Stomach (tissue), 4 donors: ENCODE results near the gene LPAR3.

Source experiments
- CTCF ChIP-seq, 7 experiments: fragments of 450-650 bp in 4 of 7; fragments of 200-600 bp in 3 of 7; sonication (generic) in 3 of 7; IDR thresholded peaks; one replicate each; pipeline ENCODE4 v1.5.1; 2016 to 2019; ENCODE audit warnings: antibody characterized with exemption in 7 of 7, control low read depth in 2 of 7, mild to moderate bottlenecking in 1 of 7
- POLR2AphosphoS5 ChIP-seq, 3 donors: sonication (generic); formaldehyde crosslinking; IDR thresholded peaks; one replicate each; pipeline ENCODE4 v1.6.1; 2016; ENCODE audit warnings: antibody characterized with exemption in 3 of 3

- TF ChIP-seq CTCF (IDR thresholded peaks at IDR 0.05) (no peak), POLR2AphosphoS5 (IDR thresholded peaks at IDR 0.05) (no peak)
Observed at GRCh38 chr1:84907095-84907827, 14.3 kb upstream of the LPAR3 start.
